HG03565 (cell line): Measurements from ENCODE around the gene ZNF549.
"Not testable (repeated sequence)": the region's sequence is repeated elsewhere in the genome, so short reads cannot be mapped to it uniquely, and the experiment has no call there.

ENCODE experiments used
- ATAC-seq: cut with Tn5 transposase; IDR thresholded peaks from one replicate; pipeline ENCODE4 v1.9.1; 2021; ENCODE audit warnings: mild to moderate bottlenecking, moderate library complexity; ENCODE audit not compliant: unreplicated experiment

Gene ZNF549

DNA sequence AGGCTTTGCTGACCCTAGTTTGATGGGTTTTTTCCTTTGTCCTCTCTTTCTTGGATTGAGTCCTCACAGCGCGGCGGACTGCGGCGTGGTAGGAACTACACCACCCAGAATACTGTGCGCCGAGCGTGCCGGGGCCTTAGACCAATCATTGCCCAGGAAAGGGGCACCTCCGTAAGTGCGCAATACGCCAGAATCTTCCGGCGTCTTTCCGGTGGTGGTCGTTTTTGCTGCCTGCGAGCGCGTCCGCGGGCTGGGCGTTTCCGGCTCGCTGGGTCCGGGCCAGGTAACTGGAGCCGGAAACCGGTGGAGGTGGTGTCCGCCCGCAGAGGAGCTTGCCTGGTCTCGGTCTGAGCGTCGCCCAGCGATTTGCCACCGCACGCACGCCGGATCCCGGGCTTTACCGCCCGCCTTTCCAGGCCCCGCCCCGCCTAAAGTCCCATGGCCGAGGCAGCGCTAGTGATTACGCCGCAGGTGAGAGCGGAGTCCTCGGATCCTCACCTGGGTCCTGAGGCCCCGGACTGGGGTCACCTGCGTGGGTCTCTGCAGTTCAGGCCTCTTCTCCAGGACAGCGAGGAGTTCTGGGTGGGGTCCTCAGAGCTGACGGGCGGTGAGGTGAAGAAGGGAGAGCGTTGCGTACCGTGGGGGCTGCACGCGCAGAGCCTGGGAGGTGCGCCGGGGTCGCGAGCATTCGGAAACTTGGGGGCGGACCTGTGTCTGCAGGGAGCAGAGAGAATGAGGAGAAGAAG lies at the start of gene ZNF549:
ZNF549 (plus strand) TSS at position 221 of the 746 bp plus-strand sequence; CDS start at position 439, 218 bp downstream.
- ATAC-seq: peak; percentile 97

DNA sequence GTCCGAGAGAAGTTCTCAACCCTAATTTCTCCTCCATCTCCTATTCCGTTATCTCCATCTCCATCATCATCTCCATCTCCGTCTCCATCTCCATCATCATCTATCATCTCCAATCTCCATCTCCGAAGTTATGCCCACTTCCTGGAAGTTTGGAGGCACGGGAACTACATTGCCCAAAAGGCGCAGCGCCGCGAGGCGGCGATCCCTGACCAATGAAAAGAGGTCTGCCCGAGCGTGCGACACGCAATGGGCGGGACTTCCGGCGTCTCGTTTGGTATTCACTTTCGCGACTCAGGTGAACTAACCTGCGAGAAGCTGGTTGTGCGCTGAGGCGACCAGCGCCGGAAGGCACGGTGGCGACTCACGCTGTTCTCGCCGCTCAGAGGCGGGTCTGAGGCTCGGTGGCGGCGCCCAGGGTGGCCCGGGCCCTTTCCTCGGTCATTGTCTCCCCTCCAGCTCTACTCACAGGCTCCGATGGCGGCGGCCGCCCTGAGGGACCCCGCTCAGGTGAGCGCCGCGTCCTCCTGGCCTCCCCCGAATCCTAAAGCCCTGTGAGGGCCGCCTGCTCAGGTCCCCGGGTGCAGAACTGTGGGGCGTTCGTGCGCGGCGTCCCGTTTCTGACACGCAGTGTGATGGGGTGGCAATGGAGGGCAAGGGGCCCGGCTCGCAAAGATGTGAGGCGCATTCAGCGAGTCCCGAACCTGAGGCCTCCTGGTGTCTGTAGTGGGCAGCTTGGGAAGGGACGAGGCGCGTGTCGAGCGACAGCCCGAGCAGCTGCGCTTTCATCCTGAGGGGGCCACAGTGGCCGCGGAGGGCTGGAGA lies 39.5 kb upstream of the ZNF549 start, which contains the start of gene ZNF419:
ZNF419 (plus strand) TSS at position 274 of the 822 bp plus-strand sequence; CDS start at position 475, 201 bp downstream.
- peak; percentile 92 for ATAC-seq

DNA sequence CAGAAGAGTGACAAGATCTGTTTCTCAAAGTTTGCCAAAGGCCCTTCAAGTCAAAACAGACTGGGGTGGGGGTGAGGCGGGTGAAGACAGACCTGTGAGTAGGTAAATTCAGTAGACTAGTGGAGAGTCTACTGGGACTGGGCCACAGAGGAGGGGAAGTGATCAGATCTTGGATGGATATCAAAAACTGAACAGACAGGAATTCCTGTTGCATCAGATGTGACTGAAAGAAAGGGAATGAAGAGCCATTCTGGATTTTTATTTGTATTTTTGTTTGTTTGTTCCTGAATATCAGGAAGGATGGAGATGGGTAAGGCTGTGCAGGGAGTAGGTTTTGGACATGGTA lies 38.9 kb upstream of the ZNF549 start:
- not testable (repeated sequence) for ATAC-seq

DNA sequence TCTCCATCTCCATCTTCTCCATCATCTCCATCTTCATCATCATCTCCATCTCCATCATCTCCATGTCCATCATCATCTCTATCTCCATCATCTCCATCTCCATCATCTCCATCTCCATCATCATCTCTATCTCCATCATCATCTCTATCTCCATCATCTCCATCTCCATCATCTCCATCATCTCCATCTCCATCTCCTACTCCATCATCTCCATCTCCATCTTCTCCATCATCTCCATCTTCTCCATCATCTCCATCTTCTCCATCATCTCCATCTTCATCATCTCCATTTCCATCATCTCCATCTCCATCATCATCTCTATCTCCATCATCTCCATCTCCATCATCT lies 27.9 kb upstream of the ZNF549 start:
- not testable (repeated sequence) for ATAC-seq

DNA sequence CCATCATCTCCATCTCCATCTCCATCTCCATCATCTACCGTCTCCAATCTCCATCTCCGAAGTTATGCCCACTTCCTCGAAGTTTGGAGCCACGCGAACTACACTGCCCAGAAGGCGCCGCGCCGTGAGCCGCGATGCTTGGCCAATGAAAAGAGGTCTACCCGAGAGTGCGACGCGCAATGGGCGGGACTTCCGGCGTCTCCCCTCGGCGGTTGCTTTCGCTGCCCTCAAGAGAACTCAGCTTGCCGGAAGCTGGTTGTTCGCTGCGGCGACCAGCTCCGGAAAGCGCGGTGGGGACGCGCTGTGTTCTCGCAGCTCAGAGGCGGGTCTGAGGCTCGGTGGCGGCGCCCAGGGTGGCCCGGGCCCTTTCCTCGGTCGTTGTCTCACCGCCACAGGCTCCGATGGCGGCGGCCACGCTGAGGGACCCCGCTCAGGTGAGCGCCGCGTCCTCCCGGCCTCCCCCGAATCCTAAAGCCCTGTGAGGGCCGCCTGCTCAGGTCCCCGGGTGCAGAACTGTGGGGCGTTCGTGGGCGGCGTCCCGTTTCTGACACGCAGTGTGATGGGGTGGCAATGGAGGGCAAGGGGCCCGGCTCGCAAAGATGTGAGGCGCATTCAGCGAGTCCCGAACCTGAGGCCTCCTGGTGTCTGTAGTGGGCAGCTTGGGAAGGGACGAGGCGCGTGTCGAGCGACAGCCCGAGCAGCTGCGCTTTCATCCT lies 27.3 kb upstream of the ZNF549 start, which contains the start of gene ZNF773:
ZNF773 (plus strand) TSS at position 259 of the 716 bp plus-strand sequence; CDS start at position 402, 143 bp downstream.
- ATAC-seq: peak; percentile 98

DNA sequence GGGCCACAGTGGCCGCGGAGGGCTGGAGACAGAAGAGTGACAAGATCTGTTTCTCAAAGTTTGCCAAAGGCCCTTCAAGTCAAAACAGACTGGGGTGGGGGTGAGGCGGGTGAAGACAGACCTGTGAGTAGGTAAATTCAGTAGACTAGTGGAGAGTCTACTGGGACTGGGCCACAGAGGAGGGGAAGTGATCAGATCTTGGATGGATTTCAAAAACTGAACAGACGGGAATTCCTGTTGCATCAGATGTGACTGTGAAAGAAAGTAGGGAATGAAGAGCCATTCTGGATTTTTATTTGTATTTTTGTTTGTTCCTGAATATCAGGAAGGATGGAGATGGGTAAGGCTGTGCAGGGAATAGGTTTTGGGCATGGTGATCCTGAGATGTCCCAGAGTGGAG lies 26.8 kb upstream of the ZNF549 start:
- ATAC-seq: not testable (repeated sequence)

DNA sequence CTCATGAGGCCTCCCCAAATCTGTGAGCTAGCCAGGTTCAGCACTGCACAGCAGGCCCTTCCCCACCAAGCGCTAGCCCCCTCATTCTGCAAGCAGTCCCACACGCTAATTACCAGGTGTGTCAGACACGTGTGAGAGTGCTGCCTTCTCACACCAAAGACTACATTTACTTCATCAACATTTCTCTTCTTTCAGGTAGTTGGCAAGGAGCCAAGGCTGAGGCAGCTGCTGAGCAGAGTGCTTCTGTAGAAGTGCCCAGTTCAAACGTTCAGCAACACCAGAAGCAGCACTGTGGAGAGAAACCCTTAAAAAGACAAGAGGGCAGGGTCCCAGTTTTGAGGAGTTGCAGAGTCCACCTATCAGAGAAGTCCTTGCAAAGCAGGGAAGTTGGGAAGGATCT lies 21.0 kb upstream of the ZNF549 start:
- no peak for ATAC-seq

DNA sequence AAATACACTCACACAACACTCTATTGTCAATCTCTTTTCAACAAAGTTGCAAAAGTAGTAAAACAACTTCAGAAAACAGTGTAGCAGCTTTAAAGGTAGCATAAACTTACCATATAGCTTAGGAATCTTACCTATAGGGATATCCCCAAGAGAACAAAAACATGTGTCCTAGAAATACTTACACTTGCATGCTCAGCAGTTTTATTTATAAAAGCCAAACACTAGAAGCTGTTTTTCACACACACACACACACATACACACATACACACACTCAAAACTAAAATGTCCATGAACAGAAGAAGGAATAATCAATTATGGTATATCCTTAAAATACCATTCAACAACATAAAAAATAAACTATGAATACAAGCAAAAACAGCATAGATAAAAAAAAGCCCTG lies 15.7 kb upstream of the ZNF549 start:
- no peak for ATAC-seq

DNA sequence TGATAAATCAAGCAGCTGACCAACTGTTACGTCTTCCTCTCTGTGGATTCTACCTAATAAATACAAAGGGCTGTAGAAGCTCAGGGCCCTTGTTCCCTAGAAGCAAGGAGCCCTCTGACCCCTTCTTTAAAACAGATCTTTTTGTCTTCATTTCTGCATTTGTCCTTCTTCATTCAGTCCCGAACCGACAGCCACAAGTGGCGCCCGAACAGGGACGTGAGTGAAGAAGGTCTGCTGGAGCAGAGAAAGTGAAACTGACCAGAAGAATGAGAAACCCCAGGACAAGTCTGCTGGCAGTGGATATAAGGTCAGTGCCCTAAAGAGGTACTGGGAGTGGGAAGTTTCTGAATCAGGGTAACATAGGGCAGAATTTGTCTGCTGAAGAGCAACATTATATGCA lies 14.3 kb upstream of the ZNF549 start:
- no peak for ATAC-seq

DNA sequence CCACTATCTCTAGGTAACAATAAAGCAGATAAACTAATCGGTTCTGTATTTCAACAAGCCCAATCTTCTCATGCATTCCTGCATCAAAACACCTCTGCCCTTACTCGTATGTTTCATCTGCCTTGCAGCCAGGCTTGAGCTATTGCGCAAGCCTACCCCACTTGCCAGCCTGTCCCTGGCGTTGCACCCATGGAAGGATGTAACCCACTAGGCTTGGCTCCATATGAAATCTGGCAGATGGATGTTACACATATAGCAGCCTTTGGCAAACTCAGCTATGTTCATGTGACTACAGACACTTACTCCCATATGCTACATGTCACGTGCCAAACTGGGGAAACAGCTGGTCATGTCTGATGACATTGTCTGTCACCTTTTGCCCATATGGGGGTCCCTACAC lies 11.9 kb upstream of the ZNF549 start:
- ATAC-seq: no peak

DNA sequence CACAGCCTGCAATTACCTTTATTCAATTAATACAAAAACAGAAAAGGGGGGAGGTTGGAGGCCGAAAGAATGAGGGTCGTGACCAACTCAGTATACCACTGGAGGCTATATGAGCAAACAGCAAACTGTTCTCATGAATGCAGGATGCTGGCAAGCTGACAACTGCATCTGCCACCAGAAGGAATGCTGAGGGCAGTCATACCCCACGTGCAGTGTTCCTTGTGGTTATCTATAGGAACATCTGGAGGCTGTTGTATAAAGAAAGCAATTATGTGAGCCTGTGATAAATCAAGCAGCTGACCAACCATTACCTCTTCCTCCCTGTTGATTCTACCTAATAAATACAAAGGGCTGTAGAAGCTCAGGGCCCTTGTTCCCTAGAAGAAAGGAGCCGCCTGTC lies 9.1 kb upstream of the ZNF549 start:
- ATAC-seq: not testable (repeated sequence)

DNA sequence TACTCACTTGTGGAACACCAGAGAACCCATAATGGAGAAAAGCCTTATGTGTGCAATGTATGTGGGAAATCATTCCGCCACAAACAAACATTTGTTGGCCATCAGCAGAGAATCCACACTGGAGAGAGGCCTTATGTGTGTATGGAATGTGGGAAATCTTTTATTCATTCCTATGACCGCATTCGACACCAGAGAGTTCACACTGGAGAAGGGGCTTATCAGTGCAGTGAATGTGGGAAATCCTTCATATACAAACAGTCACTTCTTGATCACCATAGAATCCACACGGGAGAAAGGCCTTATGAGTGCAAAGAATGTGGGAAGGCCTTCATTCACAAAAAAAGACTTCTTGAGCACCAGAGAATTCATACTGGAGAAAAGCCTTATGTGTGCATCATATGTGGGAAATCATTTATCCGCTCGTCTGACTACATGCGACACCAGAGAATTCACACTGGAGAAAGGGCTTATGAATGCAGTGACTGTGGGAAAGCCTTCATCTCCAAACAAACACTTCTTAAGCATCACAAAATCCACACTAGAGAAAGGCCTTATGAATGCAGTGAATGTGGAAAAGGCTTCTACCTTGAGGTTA lies 10.9 kb downstream of the ZNF549 start:
- ATAC-seq: no peak

DNA sequence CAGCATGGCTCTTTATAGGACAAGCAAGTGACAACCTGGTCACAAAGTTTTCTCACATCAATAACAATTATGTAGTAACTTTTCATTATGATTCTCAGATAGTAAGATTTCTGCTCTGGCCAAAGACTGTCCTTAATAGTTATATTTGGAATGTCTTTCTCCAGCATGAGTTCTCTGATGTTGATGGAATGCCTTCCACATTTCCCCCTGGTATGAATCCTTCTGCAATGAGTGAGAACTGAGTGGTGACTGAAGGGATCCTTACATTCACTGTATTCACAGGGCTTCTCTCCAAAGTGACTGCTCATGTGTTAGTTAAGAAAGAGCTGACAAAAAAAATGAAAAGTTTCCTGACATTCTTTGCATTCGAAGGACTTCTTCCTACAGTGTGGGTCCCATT lies 19.4 kb downstream of the ZNF549 start:
- no peak for ATAC-seq

DNA sequence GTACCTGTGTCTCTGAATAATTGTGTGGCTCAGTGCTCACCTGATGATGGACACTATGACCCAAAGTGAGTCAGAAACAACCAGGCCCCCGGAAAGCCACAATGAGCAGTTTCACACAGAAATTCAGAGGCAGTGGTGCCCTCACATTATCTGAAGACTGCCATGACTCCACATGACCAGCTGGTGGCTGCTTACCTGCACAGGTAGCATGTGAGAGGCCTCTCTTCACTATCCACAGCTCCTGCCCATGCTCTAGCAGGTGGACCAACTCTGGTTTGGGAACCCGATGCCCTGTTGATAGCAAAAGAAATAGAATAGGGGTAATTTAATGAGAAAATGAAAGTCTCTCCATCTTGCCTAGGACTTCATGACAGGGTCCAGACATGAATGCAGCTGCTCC lies 25.3 kb downstream of the ZNF549 start:
- ATAC-seq: no peak

DNA sequence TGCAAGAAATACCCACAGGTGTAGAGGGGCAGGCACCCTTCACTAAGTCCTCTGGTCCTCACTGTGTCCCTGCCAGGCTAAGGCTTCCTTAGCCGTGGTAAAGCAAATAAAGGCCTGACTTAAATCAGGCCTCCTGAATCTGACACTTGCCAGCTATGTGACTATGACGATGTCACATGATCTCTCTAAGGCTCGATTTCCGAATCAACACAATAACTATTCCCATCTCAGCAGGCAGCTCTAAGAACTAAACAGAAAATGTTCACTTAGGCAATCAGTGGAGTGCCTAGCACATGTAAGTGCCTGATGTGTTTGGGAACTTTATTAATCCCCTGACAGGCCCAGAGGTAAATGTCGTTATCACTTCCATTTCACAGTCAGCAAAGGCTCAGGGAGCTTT lies 30.5 kb downstream of the ZNF549 start:
- no peak for ATAC-seq

DNA sequence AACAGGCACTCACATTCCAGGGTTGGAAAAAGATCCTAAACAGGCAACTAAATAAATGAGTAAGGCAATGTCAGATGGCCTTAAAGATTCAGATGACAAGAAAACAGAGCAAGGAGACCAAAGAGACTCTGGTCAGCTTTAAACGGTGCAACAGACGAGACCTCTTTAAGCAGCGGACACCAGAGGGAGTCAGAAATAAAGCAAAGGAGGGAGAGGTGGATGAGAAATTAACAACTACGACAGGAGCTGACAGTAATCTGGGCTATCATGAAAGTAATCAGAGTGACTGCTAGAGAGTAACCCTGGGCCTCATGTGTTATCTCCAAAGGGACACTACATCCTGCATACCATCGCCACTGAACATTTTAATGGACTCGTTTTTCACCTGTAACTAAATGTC lies 31.4 kb downstream of the ZNF549 start:
- ATAC-seq: no peak

DNA sequence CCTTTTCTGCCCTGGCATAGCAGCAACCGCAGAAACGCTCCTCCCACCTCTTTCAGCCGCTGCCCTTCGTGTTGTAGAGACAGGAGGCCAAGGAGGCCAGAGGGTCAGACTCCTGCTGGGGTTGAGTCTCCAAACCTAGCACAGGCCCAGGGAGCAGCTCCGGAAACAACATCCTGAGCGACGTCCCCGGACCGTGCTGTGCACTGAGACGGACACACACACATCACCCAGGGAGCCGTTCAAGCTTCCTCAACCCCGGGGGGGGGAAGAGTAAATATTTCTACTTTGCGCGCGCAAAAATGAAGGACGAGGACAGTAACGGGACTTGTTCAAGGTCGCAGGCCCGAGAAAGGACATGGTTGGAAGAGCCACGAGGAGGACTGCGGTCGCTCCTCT lies 31.9 kb downstream of the ZNF549 start:
- ATAC-seq: no peak

DNA sequence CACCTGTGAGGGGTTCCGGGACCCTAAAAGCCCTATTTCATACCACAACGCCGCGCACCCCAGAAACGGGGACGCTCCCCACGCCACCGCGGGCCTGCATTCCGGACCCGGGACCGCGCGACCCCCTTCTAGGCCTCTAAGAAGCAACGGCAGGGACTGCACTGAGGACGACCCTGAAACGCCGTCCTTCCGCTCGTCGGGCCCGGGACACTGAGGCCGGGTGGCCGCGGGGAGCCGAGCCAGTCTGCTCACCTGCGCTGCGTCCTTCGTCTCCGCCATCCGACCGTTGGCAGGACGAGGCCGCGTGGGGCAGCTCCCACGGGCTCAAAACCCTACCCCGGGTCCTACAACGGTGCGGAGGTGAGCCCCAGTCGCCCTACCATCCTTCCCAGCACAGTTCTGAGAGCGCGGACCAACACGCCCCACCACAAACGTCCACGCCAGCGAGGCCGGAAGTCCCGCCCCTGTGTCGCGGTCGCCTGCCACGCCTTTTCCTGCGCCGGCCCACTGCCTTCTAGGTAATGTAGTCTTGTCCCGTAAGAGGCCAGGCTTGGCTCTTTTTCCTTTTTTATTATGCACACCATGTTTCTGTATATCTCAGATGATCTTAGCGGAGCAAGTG lies 32.4 kb downstream of the ZNF549 start, which contains the start of gene ZNF550:
ZNF550 (minus strand) TSS at position 460 of the 622 bp plus-strand sequence; CDS start at position 279, 181 bp downstream.
- ATAC-seq: peak; percentile 85

DNA sequence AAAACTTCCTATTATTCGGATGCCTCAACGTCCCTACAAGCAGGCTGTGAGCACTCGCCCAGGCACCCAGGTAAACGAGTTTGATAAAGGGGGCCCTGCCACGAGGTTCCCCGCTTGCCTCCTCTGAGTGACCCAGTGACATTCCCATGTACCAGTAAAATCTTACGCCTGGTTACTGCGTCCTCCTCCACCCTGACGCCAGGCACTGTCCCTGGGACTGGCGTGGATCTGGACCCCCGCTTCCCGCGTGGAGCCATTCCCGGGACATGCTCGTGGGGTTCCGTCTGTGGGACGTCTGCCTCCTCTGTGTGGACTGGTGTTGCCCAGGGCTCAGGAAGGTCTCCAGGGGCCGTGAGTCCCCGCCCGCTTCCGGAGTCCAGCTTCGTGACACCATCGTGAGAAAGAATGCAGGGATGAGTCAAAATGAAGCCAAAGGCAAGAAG lies 32.9 kb downstream of the ZNF549 start:
- ATAC-seq: no peak

DNA sequence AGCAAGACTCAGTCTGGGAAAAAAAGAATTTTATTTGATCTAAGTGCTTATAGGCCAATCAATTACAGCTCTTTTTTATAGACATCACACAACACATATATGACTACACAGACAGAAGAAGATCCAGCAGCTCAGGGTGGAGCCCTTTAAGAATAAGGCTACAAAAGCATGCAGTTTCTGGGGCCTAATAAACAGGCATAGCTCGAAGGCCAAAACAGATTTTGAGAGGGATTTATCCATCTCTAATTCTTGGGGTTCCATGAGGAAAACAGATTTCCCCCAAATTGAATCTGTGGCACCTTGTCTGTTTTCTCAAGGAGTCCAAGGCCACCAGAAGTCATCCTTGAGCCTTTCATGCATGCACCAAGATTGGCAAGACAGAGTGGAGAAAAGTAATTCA lies 36.4 kb downstream of the ZNF549 start:
- no peak for ATAC-seq
